GM21360 (cell line): Measurements from ENCODE around the gene RPL14.

Source experiments
- ATAC-seq: cut with Tn5 transposase; IDR thresholded peaks from one replicate; pipeline ENCODE4 v1.9.1; 2021; ENCODE audit warnings: mild to moderate bottlenecking, moderate library complexity; ENCODE audit not compliant: unreplicated experiment

Gene RPL14

DNA sequence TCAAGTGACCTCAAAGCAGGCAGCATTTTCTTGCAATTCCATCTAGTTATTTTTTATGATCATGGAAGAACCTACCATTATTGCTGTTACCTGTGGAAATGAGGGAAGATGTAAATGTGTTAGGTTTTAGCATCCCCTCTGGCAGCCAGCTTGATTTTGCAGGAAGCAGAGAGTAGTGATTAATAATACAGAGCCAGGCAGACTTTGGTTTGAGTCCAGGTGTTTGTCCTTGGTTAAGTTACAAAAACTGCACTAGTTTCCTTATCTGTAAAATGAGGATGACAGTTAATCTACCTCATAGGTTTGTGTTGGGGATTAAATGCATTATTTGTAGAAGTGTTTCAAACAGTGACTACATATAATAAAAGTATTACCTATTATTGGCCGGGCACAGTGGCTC, 60.9 kb downstream of the RPL14 start:
- no peak for ATAC-seq
